Cardiac fibroblast (primary cell): ENCODE data around the gene CPNE5.

Source experiments
- DNase-seq, 2 donors: peaks; one replicate each; pipeline versions ENCODE4 v3.0.0 to v3.0.0-alpha.2; 2010; ENCODE audit warnings: low read depth in 2 of 2
- H3K4me3 ChIP-seq, 2 donors: replicated peaks in 1 of 2; 1 replicate in 1 of 2; 2 replicates in 1 of 2; pipeline ENCODE4 v1.5.1; 2011; ENCODE audit warnings: low read depth in 2 of 2, low read length in 2 of 2, mild to moderate bottlenecking in 2 of 2, moderate library complexity in 1 of 2
- TF ChIP-seq, protein P1 (sequence below): IDR thresholded peaks from one replicate; pipeline ENCODE4 v1.5.1; 2011; ENCODE audit warnings: low read depth, mild to moderate bottlenecking, low read length, inconsistent platforms

The CPNE5 gene

DNA sequence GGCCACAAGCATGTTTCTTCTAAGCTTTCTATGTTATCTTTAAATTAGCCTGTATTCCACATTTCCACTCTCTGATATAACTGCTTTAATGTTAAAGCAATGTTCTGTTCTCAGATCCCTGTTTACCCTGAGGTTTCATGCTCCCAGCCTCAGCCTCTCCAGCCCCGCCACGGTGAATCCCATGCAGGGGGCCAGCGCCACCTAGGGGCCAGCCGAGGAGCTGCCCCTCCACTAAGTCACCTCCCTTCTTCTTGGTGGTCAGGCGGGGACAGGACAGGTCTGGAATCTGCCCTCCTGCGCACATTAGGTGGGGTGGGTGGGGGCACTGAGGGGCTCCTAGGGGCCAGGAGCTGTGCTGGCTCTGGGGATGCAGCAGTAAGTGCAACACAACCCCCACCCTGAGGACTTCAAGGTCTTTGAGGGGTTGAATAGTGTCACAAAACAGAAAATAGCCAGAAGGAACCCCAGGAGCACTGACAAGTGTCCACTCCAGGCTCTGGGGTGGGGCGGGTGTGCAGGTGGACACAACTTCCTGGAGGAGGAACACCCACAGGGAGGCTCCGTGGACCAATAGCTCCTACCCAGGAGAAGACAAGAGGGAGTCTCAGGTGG lies 80.0 kb downstream of the CPNE5 start:
- DNase-seq: peak; percentile 76 to 88
- TF ChIP-seq, protein P1, sequence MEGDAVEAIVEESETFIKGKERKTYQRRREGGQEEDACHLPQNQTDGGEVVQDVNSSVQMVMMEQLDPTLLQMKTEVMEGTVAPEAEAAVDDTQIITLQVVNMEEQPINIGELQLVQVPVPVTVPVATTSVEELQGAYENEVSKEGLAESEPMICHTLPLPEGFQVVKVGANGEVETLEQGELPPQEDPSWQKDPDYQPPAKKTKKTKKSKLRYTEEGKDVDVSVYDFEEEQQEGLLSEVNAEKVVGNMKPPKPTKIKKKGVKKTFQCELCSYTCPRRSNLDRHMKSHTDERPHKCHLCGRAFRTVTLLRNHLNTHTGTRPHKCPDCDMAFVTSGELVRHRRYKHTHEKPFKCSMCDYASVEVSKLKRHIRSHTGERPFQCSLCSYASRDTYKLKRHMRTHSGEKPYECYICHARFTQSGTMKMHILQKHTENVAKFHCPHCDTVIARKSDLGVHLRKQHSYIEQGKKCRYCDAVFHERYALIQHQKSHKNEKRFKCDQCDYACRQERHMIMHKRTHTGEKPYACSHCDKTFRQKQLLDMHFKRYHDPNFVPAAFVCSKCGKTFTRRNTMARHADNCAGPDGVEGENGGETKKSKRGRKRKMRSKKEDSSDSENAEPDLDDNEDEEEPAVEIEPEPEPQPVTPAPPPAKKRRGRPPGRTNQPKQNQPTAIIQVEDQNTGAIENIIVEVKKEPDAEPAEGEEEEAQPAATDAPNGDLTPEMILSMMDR: peak; percentile 99
- H3K4me3 ChIP-seq: no peak overlapping the region

DNA sequence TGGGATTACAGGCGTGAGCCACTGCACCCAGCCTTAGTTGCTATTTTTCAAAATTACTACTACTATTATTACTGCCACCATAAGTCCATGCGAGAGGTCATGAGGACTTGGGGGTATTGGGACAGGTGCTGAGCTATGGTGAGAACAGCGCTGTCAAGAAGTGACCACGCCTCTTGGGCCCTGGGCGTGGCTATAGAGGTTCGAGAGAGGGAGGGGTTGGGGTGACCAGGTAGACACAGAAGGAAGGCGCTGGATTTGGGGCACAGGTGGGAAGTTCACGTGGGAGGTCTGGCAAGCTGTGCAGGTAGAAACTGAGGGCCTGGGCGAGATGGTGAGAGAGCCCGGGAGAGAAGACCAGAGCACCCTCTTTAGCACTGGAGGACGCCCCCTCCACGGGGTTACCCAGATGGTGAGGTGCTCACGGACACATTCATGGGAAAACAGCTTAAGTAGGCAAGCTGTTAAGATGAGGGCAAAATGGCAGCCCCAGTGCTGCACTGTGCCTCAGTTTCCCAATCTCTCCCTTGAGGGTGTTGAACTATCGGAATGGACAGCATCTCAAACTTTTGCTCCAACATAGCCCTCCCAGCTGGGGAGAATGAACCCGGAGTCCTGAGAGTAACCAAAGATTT lies 80.6 kb downstream of the CPNE5 start:
- H3K4me3 ChIP-seq: no peak overlapping the region
- TF ChIP-seq, protein P1: no peak
- no peak for DNase-seq

DNA sequence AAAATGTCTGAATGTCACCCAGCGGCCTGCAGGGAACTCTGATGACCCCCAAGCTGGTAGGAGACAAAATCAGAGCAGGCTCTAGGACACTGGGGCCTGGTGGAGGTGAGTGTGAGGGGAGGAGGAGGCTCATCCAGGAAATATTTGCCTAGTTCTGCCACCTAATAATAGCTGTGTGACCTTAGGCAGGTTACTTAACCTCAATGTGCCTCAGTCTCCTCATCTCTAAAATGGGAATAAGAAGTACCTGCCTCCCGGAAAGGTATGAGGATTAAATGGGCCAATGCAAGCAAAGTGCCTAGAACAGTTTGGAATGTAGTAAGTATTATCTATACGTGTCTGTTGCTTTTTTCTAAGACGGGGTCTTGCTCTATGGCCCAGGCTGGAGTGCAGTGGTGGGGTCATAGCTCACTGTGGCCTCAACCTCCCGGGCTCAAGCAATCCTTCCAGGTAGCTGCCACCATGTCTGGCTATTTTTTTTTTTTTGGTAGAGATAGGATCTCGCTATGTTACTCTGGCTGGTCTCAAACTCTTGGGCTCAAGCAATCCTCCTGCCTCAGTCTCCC lies 81.2 kb downstream of the CPNE5 start:
- no peak for DNase-seq
- TF ChIP-seq, protein P1: no peak
- no peak overlapping the region for H3K4me3 ChIP-seq

DNA sequence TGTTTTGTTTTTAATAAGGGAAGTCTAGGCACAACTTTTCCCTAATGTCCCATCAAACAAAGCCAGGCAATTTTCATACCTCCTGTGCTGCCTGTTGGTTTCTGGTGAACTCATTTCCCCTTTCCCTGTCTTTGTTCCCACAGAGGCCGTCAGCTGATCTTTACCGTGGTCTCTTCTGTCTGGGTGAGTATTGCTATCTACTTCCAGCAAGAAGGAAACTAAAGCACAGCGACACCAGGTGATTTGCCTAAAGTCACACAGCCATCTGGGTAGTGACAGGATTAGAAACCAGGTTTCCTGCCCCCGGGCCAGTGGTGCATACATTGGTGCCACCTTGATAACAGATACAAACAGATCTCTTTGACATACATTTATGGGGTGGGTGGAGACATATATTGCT lies 82.0 kb downstream of the CPNE5 start:
- DNase-seq: no peak
- H3K4me3 ChIP-seq: no peak overlapping the region
- TF ChIP-seq, protein P1: no peak

DNA sequence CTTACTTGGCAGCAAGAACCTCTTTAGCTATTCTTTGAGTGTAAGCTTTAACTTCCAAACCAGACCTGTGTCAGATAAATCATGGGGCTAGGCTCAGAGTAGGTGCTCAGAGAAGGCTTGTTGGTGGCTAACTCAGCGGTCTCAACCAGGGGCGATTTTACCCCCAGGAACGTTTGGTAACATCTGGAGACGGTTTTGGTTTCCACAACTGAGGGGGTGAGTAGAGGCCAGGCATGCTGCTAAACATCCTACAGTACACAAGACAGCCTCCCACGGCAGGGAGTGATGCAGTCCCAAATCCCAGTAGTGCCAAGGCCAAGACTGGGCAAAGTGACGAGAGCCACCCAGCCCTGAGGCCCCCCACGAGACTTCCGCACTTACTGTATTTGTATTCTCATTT lies 82.5 kb downstream of the CPNE5 start:
- H3K4me3 ChIP-seq: no peak overlapping the region
- no peak for DNase-seq

DNA sequence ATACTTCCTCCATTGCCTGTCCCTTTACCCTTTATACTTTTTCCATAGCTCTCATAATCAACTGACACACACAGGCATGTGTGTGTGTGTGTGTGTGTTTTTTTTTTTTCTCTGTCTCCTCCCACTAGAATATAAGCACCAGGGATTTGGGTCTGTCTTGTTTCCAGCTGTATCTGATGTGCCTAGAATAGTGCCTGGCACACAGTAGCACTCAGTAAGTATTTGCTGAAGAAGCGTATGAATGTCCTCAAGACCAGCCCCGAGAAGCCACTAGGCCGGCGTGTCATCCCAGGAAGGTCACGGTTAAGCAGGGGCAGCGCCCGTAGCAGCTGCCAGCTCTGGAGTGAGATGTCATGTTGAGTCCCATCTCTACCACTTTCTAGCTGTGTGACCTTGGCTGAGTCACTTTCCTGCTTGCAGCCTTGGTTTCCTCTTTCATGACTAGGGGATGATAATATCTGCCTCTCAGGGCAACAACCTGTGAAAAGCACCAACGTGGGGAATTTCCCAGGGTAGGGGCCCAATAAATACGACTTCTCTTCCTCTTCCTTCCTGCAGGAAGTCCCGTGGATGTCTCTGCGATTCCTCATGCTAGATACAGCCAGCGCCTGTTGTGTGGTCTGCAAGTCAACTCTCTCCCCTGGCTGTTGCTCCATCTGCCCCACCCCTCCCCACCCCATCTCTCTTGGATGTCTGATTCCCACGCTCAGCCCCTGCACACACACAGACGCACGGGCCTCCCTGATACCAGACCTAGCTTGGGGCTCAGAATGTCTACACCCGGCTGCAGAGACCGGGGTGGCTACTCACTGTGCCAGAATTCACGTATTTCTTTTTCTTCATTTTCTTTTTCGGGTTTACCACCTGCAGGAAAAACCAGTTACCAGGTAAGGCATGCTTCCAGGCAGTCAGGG lies 83.6 kb downstream of the CPNE5 start:
- H3K4me3 ChIP-seq: no peak overlapping the region
- DNase-seq: peak; percentile 33 to 77

More for the DNA sequence above, 82.5 kb downstream of the CPNE5 start:
- TF ChIP-seq, protein P1: no peak

More for the DNA sequence above, 83.6 kb downstream of the CPNE5 start:
- TF ChIP-seq, protein P1: no peak
